GM12878 (cell line): ENCODE data around the gene SLC2A5.

ENCODE experiments used
- FOXK2 ChIP-seq: fragments of 450-650 bp; IDR thresholded peaks from 2 replicates; pipeline ENCODE4 v1.6.1; 2017; ENCODE audit warnings: mild to moderate bottlenecking, moderate library complexity
- NR2C1 ChIP-seq: fragments of 450-650 bp; IDR thresholded peaks from 2 replicates; pipeline ENCODE4 v1.6.1; 2017; ENCODE audit warnings: antibody characterized with exemption, mild to moderate bottlenecking, moderate library complexity
- POLR2AphosphoS5 ChIP-seq: IDR thresholded peaks from 2 replicates; pipeline ENCODE4 v1.6.1; 2011; ENCODE audit warnings: mild to moderate bottlenecking, low read length, inconsistent platforms
- SMARCA5 ChIP-seq: fragments of 450-650 bp; IDR thresholded peaks from 2 replicates; pipeline ENCODE4 v1.6.1; 2017; ENCODE audit warnings: mild to moderate bottlenecking
- SPI1 ChIP-seq: IDR thresholded peaks from 2 replicates; pipeline ENCODE4 v1.6.1; 2011; ENCODE audit warnings: low read depth, mild to moderate bottlenecking, low read length, moderate library complexity, borderline replicate concordance; ENCODE audit not compliant: insufficient read depth

- TF ChIP-seq POLR2AphosphoS5: no peak
- TF ChIP-seq SPI1: no peak
- TF ChIP-seq NR2C1: no peak
- no peak for TF ChIP-seq FOXK2
- TF ChIP-seq SMARCA5: no peak
Measured at GRCh38 chr1:9105336-9105867, 36.0 kb upstream of the SLC2A5 start.
